Measurements from ENCODE around the gene CABLES1.

GRCh38 chr18:23171581-23172156 lies 36.4 kb downstream of the CABLES1 start:
- TF ChIP-seq CTCF (IDR thresholded peaks at IDR 0.05): no peak
- TF ChIP-seq POLR2AphosphoS5 (IDR thresholded peaks at IDR 0.05): no peak
- no peak for TF ChIP-seq POLR2A (IDR thresholded peaks at IDR 0.05)

Data from gastroesophageal sphincter (tissue), 3 donors.